ENCODE measurements around the gene FCGR2B.
"Not testable (repeated sequence)": the region's sequence is repeated elsewhere in the genome, so short reads cannot be mapped to it uniquely, and the experiment has no call there.

Gene FCGR2B

DNA sequence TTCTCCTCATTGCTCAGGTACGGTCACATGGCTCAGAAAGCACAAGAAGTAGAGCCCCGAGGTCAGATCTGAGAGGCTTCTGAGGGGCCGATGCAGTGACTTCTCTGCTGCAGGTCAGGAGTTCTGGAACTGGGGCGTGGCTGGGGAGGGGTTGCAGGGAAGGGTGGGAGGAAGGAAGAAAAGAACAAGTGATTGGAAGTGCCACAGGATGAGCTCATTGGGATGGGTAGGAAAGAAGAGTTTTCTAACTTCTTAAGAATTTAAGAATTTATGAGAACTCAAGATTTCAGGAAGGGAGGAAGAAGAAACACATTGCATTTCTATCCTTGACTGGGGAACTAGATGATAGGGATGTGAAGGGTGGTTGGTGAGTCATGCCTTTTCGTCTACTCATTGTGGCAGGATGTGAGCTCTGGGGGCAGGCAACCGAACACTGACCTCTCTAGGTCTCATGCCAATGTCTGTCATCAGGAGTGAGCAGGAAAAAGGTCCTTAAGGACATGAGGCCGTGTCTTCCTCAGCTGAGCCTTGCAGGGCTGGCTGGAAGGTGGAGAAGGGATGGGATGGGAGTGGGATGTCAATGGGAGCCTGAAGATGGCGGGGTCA, 58.9 kb downstream of the FCGR2B start:
- Mint-ChIP-seq H3K36me3 (ENCODE audit: low read depth) (no peaks in the 10 kb centered on the region), H3K4me3 (no peak overlapping the region), H3K27me3 (ENCODE audit: low read depth, poor library complexity) (peaks cover 73% of the 10 kb centered on the region), H3K4me1 (peaks cover 21% of the 10 kb centered on the region), H3K9me3 (no peaks in the 10 kb centered on the region), H3K27ac (peak overlapping the region; percentile 57)
- DNase-seq: no peak
- TF ChIP-seq, protein P1, sequence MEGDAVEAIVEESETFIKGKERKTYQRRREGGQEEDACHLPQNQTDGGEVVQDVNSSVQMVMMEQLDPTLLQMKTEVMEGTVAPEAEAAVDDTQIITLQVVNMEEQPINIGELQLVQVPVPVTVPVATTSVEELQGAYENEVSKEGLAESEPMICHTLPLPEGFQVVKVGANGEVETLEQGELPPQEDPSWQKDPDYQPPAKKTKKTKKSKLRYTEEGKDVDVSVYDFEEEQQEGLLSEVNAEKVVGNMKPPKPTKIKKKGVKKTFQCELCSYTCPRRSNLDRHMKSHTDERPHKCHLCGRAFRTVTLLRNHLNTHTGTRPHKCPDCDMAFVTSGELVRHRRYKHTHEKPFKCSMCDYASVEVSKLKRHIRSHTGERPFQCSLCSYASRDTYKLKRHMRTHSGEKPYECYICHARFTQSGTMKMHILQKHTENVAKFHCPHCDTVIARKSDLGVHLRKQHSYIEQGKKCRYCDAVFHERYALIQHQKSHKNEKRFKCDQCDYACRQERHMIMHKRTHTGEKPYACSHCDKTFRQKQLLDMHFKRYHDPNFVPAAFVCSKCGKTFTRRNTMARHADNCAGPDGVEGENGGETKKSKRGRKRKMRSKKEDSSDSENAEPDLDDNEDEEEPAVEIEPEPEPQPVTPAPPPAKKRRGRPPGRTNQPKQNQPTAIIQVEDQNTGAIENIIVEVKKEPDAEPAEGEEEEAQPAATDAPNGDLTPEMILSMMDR (IDR thresholded peaks at IDR 0.05): no peak

DNA sequence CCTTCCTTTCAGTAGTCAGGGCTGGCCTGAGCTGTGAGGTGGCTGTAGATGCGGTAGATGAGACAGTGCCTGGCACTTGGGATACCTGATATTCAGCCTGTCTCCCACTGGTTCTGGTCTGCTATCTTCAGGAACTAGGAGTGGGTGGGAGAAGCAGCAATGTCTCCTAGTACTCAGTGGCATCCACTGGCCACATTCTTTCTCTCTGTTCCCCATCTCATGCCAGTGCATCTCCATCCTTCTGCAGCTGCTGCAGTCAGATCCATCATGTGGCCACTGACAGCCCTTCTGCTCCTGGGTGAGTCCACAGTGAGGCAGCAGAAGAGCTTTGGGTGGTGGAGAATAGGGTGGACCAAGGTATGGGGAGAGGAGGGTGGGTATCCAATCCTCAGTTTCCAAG, 59.5 kb downstream of the FCGR2B start:
- Mint-ChIP-seq H3K27me3 (ENCODE audit: low read depth, poor library complexity) (peaks cover 69% of the 10 kb centered on the region), H3K9me3 (no peaks in the 10 kb centered on the region), H3K36me3 (ENCODE audit: low read depth) (no peaks in the 10 kb centered on the region), H3K4me1 (peaks cover 21% of the 10 kb centered on the region), H3K27ac (no peak overlapping the region), H3K4me3 (no peak overlapping the region)
- no peak for DNase-seq
- TF ChIP-seq, protein P1 (IDR thresholded peaks at IDR 0.05): no peak

DNA sequence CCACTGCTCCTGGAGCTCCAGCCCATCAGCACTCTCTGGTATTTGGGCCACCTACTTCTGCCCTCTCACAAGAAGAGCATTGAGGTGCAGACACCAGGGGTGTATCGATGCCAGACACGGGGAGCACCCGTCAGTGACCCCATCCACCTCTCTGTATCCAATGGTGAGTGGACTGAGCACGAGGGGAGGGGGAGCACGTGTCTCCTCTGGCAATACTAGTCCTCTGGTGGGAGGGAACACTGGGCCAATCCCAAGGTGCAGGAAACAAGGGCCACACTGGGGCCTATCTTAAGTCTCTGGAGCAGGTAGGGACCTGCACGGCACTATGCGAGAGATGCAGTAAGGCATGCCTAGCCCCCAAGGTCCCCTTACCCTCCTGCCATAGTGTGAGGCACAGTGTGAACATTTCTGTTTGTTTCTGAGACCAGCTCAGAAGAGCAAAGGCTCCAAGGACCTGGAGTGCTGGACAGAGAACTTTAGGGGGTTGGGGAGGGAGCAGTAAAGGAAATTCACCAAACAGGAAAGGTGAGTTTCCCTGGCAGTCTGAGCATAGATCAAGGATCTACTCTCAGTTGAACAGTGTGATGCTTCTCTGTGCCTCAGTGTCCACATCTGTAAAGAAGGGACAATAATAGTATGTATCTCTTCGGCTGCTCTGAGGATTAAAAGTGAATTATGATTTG, 60.7 kb downstream of the FCGR2B start:
- H3K27me3 Mint-ChIP-seq (ENCODE audit: low read depth, poor library complexity): peaks cover 74% of the 10 kb centered on the region
- peaks cover 23% of the 10 kb centered on the region for H3K4me1 Mint-ChIP-seq
- H3K36me3 Mint-ChIP-seq (ENCODE audit: low read depth): no peaks in the 10 kb centered on the region
- no peaks in the 10 kb centered on the region for H3K9me3 Mint-ChIP-seq
- DNase-seq: no peak
- H3K4me3 Mint-ChIP-seq: no peak overlapping the region
- TF ChIP-seq, protein P1 (IDR thresholded peaks at IDR 0.05): no peak
- H3K27ac Mint-ChIP-seq: no peak overlapping the region

DNA sequence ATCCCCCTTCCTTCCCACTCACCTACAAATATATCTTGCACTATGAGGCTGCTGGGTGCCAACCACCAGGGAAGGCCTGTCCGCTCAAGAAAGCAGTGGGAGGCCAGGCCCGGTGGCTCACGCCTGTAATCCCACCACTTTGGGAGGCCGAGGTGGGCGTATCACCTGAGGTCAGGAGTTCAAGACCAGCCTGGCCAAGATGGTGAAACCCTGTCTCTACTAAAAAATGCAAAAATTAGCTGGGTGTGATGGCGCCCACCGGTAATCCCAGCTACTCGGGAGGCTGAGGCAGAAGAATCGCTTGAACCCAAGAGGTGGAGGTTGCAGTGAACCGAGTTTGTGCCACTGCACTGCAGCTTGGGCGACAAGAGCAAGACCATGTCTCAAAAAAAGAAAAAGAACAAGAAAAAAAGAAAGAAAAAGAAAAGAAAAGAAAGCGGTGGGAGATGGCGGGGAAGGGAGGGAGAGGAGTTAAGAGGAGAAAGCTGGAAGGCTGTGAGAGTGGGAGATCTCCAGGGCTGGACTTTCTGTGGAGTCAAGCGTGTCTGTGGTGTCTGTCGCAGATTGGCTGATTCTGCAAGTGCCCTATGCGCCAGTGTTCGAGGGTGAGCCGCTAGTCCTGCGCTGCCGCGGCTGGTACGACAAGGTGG, 62.4 kb downstream of the FCGR2B start:
- not testable (repeated sequence) for H3K27ac Mint-ChIP-seq; DNase-seq; H3K36me3 Mint-ChIP-seq (ENCODE audit: low read depth); H3K9me3 Mint-ChIP-seq
- Mint-ChIP-seq H3K27me3 (ENCODE audit: low read depth, poor library complexity) (peaks cover 80% of the 10 kb centered on the region), H3K4me3 (peak overlapping the region; percentile 93), H3K4me1 (peaks cover 26% of the 10 kb centered on the region)

DNA sequence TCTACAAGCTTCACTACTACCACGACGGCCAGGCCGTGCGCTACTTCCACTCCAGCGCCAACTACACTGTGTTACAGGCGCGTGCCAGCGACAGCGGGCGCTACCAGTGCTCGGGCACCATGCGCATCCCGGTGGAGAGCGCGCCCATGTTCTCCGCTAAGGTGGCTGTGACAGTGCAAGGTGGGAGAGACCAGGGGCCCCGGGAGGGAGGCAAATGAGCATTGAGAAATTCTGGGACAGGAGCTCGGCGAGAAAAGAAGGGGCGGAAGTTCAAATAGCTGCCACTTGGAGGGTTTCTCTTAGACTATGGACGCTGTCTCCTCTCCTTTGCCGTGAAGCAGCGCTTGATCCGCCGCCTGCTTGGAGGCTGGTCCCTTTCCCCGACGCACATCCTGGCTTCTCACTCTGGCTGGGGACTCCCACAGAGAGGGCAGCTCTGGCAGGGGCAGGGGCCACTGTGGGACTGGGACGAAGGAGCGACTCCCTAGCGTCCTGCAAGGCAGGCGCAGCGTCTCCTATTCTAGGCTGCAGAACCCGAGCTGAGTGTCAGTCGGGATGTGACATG, 63.0 kb downstream of the FCGR2B start:
- DNase-seq: peak; percentile 52
- Mint-ChIP-seq H3K9me3 (no peaks in the 10 kb centered on the region), H3K27ac (peak overlapping the region; percentile 12), H3K27me3 (ENCODE audit: low read depth, poor library complexity) (peaks cover 79% of the 10 kb centered on the region), H3K36me3 (ENCODE audit: low read depth) (no peaks in the 10 kb centered on the region), H3K4me1 (peaks cover 27% of the 10 kb centered on the region), H3K4me3 (peak overlapping the region; percentile 93)
- TF ChIP-seq, protein P1 (IDR thresholded peaks at IDR 0.05): peak; percentile 36

DNA sequence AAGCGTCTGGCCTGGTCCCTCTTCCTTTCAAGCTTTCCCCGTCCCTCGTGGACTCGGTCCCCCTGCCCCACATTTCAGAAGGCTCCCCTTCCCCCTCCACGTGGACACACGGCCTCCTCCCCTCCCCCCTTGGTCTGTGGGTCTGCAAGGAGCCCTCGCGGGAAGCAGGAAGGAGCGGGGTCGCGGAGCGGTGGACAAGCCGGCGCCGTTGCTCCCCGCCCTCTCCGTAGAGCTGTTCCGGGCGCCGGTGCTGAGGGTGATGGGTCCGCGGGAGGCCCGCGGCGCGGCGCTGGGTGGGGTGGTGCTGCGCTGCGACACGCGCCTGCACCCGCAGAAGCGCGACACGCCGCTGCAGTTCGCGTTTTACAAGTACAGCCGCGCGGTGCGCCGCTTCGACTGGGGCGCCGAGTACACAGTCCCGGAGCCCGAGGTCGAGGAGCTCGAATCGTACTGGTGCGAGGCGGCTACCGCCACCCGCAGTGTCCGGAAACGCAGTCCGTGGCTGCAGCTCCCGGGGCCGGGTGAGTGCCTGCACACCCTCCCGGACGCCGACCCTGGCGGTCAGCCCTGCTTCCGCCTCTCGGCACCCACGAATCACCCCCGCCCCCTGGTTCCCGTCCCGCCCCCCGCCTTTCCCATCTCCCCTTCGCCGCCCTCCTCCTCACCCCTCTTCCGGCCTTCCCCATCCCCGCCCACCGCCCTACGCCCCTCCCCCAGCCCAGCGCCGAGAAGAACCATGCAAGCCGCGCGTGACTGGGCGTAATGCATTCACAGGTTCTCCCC, 63.7 kb downstream of the FCGR2B start:
- H3K36me3 Mint-ChIP-seq (ENCODE audit: low read depth): no peaks in the 10 kb centered on the region
- TF ChIP-seq, protein P1 (IDR thresholded peaks at IDR 0.05): no peak
- peaks cover 34% of the 10 kb centered on the region for H3K4me1 Mint-ChIP-seq
- peak; percentile 88 for DNase-seq
- peak overlapping the region; percentile 93 for H3K4me3 Mint-ChIP-seq
- peaks cover 80% of the 10 kb centered on the region for H3K27me3 Mint-ChIP-seq (ENCODE audit: low read depth, poor library complexity)
- no peaks in the 10 kb centered on the region for H3K9me3 Mint-ChIP-seq
- no peak overlapping the region for H3K27ac Mint-ChIP-seq
